ENCODE data around the gene GNB1L. TPM values are rescaled to one million over a fixed set of nuclear protein-coding genes. Genes with fewer than 3 reads are reported as not detected.

GNB1L gene
- total and polyA plus RNA-seq, 2 of the 13 experiments (the other 11 are each of a cell fraction or from before 2014, with no cell fraction given): 2.5 to 7.4 TPM

DNA sequence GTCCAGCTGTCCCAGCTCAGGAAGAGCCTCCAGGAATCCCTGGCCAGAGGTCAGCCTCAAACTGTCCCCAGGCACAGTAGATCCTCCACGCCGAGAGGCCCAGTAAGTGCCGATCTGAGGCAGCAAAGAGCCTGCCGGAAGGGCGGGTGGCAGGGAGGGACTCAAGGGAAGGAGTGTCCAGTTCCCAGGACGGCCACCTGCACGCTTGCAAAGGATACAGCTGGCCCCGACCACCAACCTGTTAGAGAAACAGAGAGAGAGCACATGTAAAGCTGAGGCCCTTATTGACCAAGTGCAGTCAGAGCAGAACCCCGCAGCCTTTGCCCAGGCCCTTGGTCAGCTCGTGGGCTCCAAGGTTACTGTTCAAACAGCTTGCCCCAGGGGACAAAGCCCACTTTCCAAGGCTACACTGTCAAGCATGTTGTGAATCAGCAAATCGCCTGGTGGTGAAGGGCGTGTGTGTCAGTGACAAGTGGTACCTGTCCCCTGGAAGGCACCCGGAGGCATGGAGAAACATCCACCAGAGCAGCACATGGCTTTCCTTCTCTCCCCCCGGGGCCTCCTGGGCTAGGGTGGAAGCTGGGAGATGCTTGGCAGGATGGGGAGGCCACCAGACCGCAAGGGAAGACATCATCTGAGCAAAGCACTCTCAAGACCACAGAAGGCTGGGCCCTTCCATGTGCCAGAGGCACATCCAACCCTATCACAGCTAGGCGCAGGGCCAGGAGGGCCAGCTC, 44.3 kb upstream of the GNB1L start (continued):
- no peak for TF ChIP-seq ZNF646 (CRISPR knock-in tag; IDR thresholded peaks at IDR 0.05)
- no peak for TF ChIP-seq RFXAP (CRISPR knock-in tag; IDR thresholded peaks at IDR 0.05; ENCODE audit: borderline replicate concordance)
- TF ChIP-seq ZSCAN12 (CRISPR knock-in tag; IDR thresholded peaks at IDR 0.05): no peak
- peak; percentile 64 for TF ChIP-seq ASH2L (IDR thresholded peaks at IDR 0.05; ENCODE audit: insufficient read length, low read depth, low read length)
- peak; percentile 72 for TF ChIP-seq ZNF670 (CRISPR knock-in tag; IDR thresholded peaks at IDR 0.05; ENCODE audit: borderline replicate concordance)
- TF ChIP-seq TBX2 (CRISPR knock-in tag; IDR thresholded peaks at IDR 0.05; ENCODE audit: borderline replicate concordance): no peak; the same call in 1 of the 2 replicates
- no peak for TF ChIP-seq ZNF589 (CRISPR knock-in tag; conservative IDR thresholded peaks at IDR 0.05)
- TF ChIP-seq ZMYM2 (CRISPR knock-in tag; IDR thresholded peaks at IDR 0.05): 0 out of 2 replicates have a peak, but pooled peaks have one; percentile 79
- TF ChIP-seq ZC3H4 (CRISPR knock-in tag; IDR thresholded peaks at IDR 0.05; ENCODE audit: borderline replicate concordance): no peak
- peak; percentile 91 for TF ChIP-seq HDAC1 (CRISPR knock-in tag; IDR thresholded peaks at IDR 0.05)
- TF ChIP-seq PHF8 (CRISPR knock-in tag; IDR thresholded peaks at IDR 0.05): 0 out of 2 replicates have a peak, but pooled peaks have one; percentile 33
- 0 out of 2 replicates have a peak, but pooled peaks have one; percentile 51 for TF ChIP-seq ZNF263 (CRISPR knock-in tag; IDR thresholded peaks at IDR 0.05)
- TF ChIP-seq ZNF724P (CRISPR knock-in tag; IDR thresholded peaks at IDR 0.05; ENCODE audit: borderline replicate concordance): 0 out of 2 replicates have a peak, but pooled peaks have one; percentile 36
- peak; percentile 69; the same call in 1 of the 2 replicates for TF ChIP-seq ZNF563 (CRISPR knock-in tag; IDR thresholded peaks at IDR 0.05)
- TF ChIP-seq ZNF143 (CRISPR knock-in tag; IDR thresholded peaks at IDR 0.05): no peak
- peak; percentile 93 for TF ChIP-seq HNF4A (CRISPR knock-in tag; IDR thresholded peaks at IDR 0.05)
- TF ChIP-seq, protein P1, sequence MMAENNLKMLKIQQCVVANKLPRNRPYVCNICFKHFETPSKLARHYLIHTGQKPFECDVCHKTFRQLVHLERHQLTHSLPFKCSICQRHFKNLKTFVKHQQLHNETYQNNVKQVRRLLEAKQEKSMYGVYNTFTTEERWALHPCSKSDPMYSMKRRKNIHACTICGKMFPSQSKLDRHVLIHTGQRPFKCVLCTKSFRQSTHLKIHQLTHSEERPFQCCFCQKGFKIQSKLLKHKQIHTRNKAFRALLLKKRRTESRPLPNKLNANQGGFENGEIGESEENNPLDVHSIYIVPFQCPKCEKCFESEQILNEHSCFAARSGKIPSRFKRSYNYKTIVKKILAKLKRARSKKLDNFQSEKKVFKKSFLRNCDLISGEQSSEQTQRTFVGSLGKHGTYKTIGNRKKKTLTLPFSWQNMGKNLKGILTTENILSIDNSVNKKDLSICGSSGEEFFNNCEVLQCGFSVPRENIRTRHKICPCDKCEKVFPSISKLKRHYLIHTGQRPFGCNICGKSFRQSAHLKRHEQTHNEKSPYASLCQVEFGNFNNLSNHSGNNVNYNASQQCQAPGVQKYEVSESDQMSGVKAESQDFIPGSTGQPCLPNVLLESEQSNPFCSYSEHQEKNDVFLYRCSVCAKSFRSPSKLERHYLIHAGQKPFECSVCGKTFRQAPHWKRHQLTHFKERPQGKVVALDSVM (CRISPR knock-in tag; IDR thresholded peaks at IDR 0.05): peak; percentile 93
- TF ChIP-seq ZNF30 (CRISPR knock-in tag; IDR thresholded peaks at IDR 0.05): no peak
- TF ChIP-seq RARA (CRISPR knock-in tag; IDR thresholded peaks at IDR 0.05): peak; percentile 65; the same call in 1 of the 2 replicates
- TF ChIP-seq CBFB (CRISPR knock-in tag; IDR thresholded peaks at IDR 0.05): no peak
- peak; percentile 14 for TF ChIP-seq TEAD3 (CRISPR knock-in tag; optimal IDR thresholded peaks at IDR 0.05; ENCODE audit: borderline replicate concordance)
- no peak for TF ChIP-seq AHR (CRISPR knock-in tag; IDR thresholded peaks at IDR 0.05)

Data from HepG2 (cell line).